HFF-Myc (cell line): Measurements from ENCODE around the gene NRIP3.

Experiments
- DNase-seq: peaks from one replicate; pipeline ENCODE4 v3.0.0-alpha.2; 2011; ENCODE audit warnings: low read depth; ENCODE audit errors: extremely low read depth
- H3K4me3 ChIP-seq: replicated peaks from 2 replicates; pipeline ENCODE4 v1.5.1; 2011; ENCODE audit warnings: low read depth, mild to moderate bottlenecking, control low read depth, low read length
- CTCF ChIP-seq: IDR thresholded peaks from 2 replicates; pipeline ENCODE4 v1.5.1; 2012; ENCODE audit warnings: mild to moderate bottlenecking, low read depth, low read length, control low read depth; ENCODE audit errors: missing control alignments

The NRIP3 gene

GRCh38 chr11:9041747-9042146 lies 37.9 kb upstream of the NRIP3 start:
- no peak for TF ChIP-seq CTCF

GRCh38 chr11:9040410-9040809 lies 36.6 kb upstream of the NRIP3 start:
- DNase-seq = no peak
- no peak for TF ChIP-seq CTCF
- H3K4me3 ChIP-seq = no peak overlapping the region

More at GRCh38 chr11:9041747-9042146, 37.9 kb upstream of the NRIP3 start:
- DNase-seq = no peak
- H3K4me3 ChIP-seq = no peak overlapping the region

GRCh38 chr11:9039863-9040262 lies 36.1 kb upstream of the NRIP3 start:
- TF ChIP-seq CTCF = no peak
- H3K4me3 ChIP-seq = no peak overlapping the region
- DNase-seq = no peak

- no peak for TF ChIP-seq CTCF
Measured at GRCh38 chr11:9039198-9039597, 35.4 kb upstream of the NRIP3 start.

GRCh38 chr11:9038541-9038940 lies 34.7 kb upstream of the NRIP3 start:
- no peak for DNase-seq
- no peak for TF ChIP-seq CTCF
- H3K4me3 ChIP-seq = no peak overlapping the region

More at GRCh38 chr11:9039198-9039597, 35.4 kb upstream of the NRIP3 start:
- no peak overlapping the region for H3K4me3 ChIP-seq
- DNase-seq = no peak

- DNase-seq = no peak
- TF ChIP-seq CTCF = no peak
- no peak overlapping the region for H3K4me3 ChIP-seq
Measured at GRCh38 chr11:9037963-9038362, 34.2 kb upstream of the NRIP3 start.

GRCh38 chr11:9037046-9037780 lies 33.4 kb upstream of the NRIP3 start:
- no peak for TF ChIP-seq CTCF
- no peak overlapping the region for H3K4me3 ChIP-seq
- DNase-seq = no peak
